HCT116 (cell line): ENCODE results near the gene UBE2D3. TPM values are rescaled to one million over a fixed set of nuclear protein-coding genes. Genes with fewer than 3 reads are reported as not detected.
"Not testable (repeated sequence)": the region's sequence is repeated elsewhere in the genome, so short reads cannot be mapped to it uniquely, and the experiment has no call there.

ENCODE experiments used
- ATAC-seq: fragments of 200-7000 bp; cut with Tn5 transposase; 2 replicates; pipeline ENCODE4 v1.9.1; 2020; ENCODE audit warnings: mild to moderate bottlenecking, moderate library complexity
- BruUV-seq: library from RNA; stranded (reverse); fragments of 400-500 nt; replicated peaks from 2 replicates; lab custom pipeline; 2021; lab: Mats Ljungman, UMichigan
- CTCF ChIA-PET: fragments of 300-600 bp; sonication (Branson Sonifier 250); formaldehyde crosslinking; loops from one replicate; lab custom pipeline; 2021; ENCODE audit warnings: antibody characterized with exemption; lab: Charles Lee
- POLR2A ChIA-PET: fragments of 300-600, 350-600 bp; sonication (Branson Sonifier 250); formaldehyde crosslinking; loops from one replicate; lab custom pipeline; 2021; ENCODE audit warnings: antibody characterized with exemption; lab: Charles Lee
- RAD21 ChIA-PET, 2 experiments: fragments of 300-600 bp; sonication (Branson Sonifier 250); formaldehyde crosslinking; loops; one replicate each; lab custom pipeline; 2023; ENCODE audit warnings: low total read pairs in 2 of 2; ENCODE audit not compliant: uncharacterized antibody in 2 of 2, unreplicated experiment in 2 of 2, low non-redundant PET in 1 of 2; lab: Charles Lee
- DNase-seq: peaks from one replicate; pipeline ENCODE4 v3.0.0-alpha.2; 2010; ENCODE audit warnings: low read depth, low spot score
- H2AFZ ChIP-seq: fragments of 200-600 bp; shearing (Covaris generic), sonication (generic); 2 replicates; pipeline ENCODE4 v1.6.1; 2017; ENCODE audit warnings: low read depth, mixed run types, mixed read lengths, antibody characterized with exemption, low read length; ENCODE audit not compliant: poor library complexity, severe bottlenecking
- H3K27ac ChIP-seq: 2 replicates; pipeline ENCODE4 v1.5.1; 2012; ENCODE audit warnings: low read depth, low read length
- H3K27me3 ChIP-seq: fragments of 200-600 bp; sonication (generic); 2 replicates; pipeline ENCODE4 v1.6.1; 2016; ENCODE audit warnings: mixed run types, low read length, mixed read lengths; ENCODE audit not compliant: insufficient read depth
- H3K36me3 ChIP-seq, 2 experiments: fragments of 200-500 bp in 1 of 2; fragments of 200-600 bp in 1 of 2; sonication (Bioruptor generic) in 1 of 2; sonication (generic) in 1 of 2; 2 replicates each; pipeline versions ENCODE4 v1.5.1 to v1.6.1; 2014 to 2016; ENCODE audit warnings: low read length in 2 of 2, inconsistent platforms in 1 of 2, mixed read lengths in 1 of 2, mixed run types in 1 of 2; ENCODE audit not compliant: insufficient read depth in 2 of 2, control insufficient read depth in 1 of 2
- H3K4me1 ChIP-seq, 2 experiments: fragments of 200-600 bp in 1 of 2; sonication (generic) in 1 of 2; 2 replicates each; pipeline versions ENCODE4 v1.5.1 to v1.6.1; 2012 to 2017; ENCODE audit warnings: low read length in 2 of 2, inconsistent platforms in 1 of 2, mild to moderate bottlenecking in 1 of 2, mixed read lengths in 1 of 2, mixed run types in 1 of 2, moderate library complexity in 1 of 2; ENCODE audit not compliant: insufficient read depth in 2 of 2, control insufficient read depth in 1 of 2
- H3K4me2 ChIP-seq: fragments of 200-600 bp; sonication (generic); 2 replicates; pipeline ENCODE4 v1.6.1; 2017; ENCODE audit warnings: mixed run types, low read length, mixed read lengths
- H3K4me3 ChIP-seq, 2 experiments: fragments of 200-600 bp in 1 of 2; sonication (generic) in 1 of 2; replicated peaks in 1 of 2; 2 replicates each; pipeline ENCODE4 v1.5.1; 2011 to 2016; ENCODE audit warnings: low read length in 2 of 2, control low read depth in 1 of 2, low read depth in 1 of 2, mild to moderate bottlenecking in 1 of 2, mixed read lengths in 1 of 2, mixed run types in 1 of 2
- H3K79me2 ChIP-seq: fragments of 200-600 bp; sonication (generic); 2 replicates; pipeline ENCODE4 v1.6.1; 2017; ENCODE audit warnings: mild to moderate bottlenecking, mixed run types, low read length, moderate library complexity, mixed read lengths; ENCODE audit not compliant: insufficient read depth
- H3K9ac ChIP-seq: fragments of 200-600 bp; sonication (generic); 2 replicates; pipeline ENCODE4 v1.6.1; 2016; ENCODE audit warnings: low read length, mixed read lengths
- H3K9me2 ChIP-seq: fragments of 200-600 bp; sonication (generic), shearing (Covaris generic); 2 replicates; pipeline ENCODE4 v1.6.1; 2017; ENCODE audit warnings: mixed run types, mild to moderate bottlenecking, moderate library complexity; ENCODE audit not compliant: insufficient read depth
- H3K9me3 ChIP-seq, 2 experiments: fragments of 200-500 bp in 1 of 2; fragments of 200-600 bp in 1 of 2; sonication (Bioruptor generic) in 1 of 2; sonication (generic) in 1 of 2; 2 replicates each; pipeline ENCODE4 v1.6.1; 2014 to 2017; ENCODE audit warnings: low read length in 2 of 2, mixed read lengths in 2 of 2, inconsistent platforms in 1 of 2, low read depth in 1 of 2, mild to moderate bottlenecking in 1 of 2, mixed run types in 1 of 2, moderate library complexity in 1 of 2; ENCODE audit not compliant: control insufficient read depth in 1 of 2, insufficient read depth in 1 of 2
- H4K20me1 ChIP-seq: fragments of 200-600 bp; sonication (generic), shearing (Covaris generic); 2 replicates; pipeline ENCODE4 v1.6.1; 2017; ENCODE audit warnings: mixed run types, mild to moderate bottlenecking, moderate library complexity; ENCODE audit not compliant: insufficient read depth
- ATF3 ChIP-seq: IDR thresholded peaks from 2 replicates; pipeline ENCODE4 v1.6.1; 2012
- CBX3 ChIP-seq: IDR thresholded peaks from 2 replicates; pipeline ENCODE4 v1.6.1; 2012; ENCODE audit warnings: low read depth
- EGR1 ChIP-seq: IDR thresholded peaks from 2 replicates; pipeline ENCODE4 v1.6.1; 2012; ENCODE audit warnings: low read depth
- JUND ChIP-seq: IDR thresholded peaks from 2 replicates; pipeline ENCODE4 v1.6.1; 2012
- RAD21 ChIP-seq: IDR thresholded peaks from 2 replicates; pipeline ENCODE4 v1.6.1; 2012; ENCODE audit warnings: low read depth, mild to moderate bottlenecking
- TCF7L2 ChIP-seq: IDR thresholded peaks from 2 replicates; pipeline ENCODE4 v1.7.0; 2011; ENCODE audit warnings: borderline replicate concordance, inconsistent platforms; ENCODE audit not compliant: insufficient read depth, insufficient read length; ENCODE audit errors: extremely low read depth
- intact Hi-C: fragments of 100-400 bp; cut with micrococcal nuclease; formaldehyde crosslinking; loops from 2 replicates; pipeline ENCODE4 v1.10.0; 2022
- total RNA-seq: library from RNA; stranded (reverse); gene quantifications from one replicate; pipeline ENCODE4 v1.2.1, GENCODE V29; 2021; ENCODE audit not compliant: unreplicated experiment
- TF ChIP-seq, protein P1 (sequence below): IDR thresholded peaks from 2 replicates; pipeline ENCODE4 v1.6.1; 2012

The UBE2D3 gene
- total RNA-seq, 1 experiment from 2014 or later = 302 TPM

DNA sequence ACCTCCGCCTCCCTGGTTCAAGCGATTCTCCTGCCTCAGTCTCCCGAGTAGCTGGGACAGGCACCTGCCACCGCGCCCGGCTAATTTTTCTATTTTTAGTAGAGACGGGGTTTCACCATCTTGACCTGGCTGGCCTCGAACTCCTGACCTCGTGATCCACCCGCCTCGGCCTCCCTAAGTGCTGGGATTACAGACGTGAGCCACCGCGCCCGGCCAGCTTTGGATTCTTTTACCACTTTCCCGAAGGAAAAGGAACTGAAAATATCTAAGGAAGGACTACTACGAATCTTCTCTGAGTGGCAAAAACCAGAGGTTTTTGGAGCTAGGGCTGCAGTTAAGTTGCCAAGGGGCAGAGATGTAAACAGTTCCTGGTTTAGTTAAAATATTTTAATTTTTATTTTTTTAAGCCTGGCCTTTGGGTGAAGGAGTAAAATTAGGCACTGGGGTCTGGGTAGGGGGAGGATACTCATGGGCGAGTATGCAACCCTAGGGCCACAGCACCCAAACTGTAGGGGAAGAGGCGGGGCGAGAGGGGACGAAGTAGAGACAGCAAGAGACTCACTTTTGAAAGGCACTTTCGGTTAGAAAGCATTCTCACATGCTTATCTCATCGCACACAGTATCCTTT lies 40.9 kb upstream of the UBE2D3 start:
- Histone ChIP-seq H4K20me1 (no peaks in the 10 kb centered on the region), H3K4me2 (peak overlapping the region; percentile 85), H3K9ac (peak overlapping the region; percentile 78), H3K9me3 (no peaks in the 10 kb centered on the region), H2AFZ (no peak overlapping the region), H3K36me3 (no peaks in the 10 kb centered on the region; a peak in 1 of 4 replicates), H3K4me3 (peak overlapping the region; percentile 61 to 69), H3K9me2 (no peaks in the 10 kb centered on the region), H3K27me3 (no peaks in the 10 kb centered on the region), H3K79me2 (peaks cover 89% of the 10 kb centered on the region), H3K4me1 (peaks cover 5 to 28% of the 10 kb centered on the region in 2 experiments; a peak in 3 of 4 replicates), H3K27ac (peak overlapping the region; percentile 87)
- TSS peak; percentile 71 for BruUV-seq
- CTCF ChIA-PET = no interaction called here
- POLR2A ChIA-PET = interaction anchor here (1.2 to 2.9 kb wide), 3 partner anchors 16 to 43 kb away, joined by 3 to 49 read pairs (median 6); partner anchors contain the start of gene UBE2D3
- peak; percentile 57 for ATAC-seq
- no peak for DNase-seq
- TF ChIP-seq RAD21 (no peak), EGR1 (0 out of 2 replicates have a peak, but pooled peaks have one; percentile 16), TCF7L2 (no peak), JUND (0 out of 2 replicates have a peak, but pooled peaks have one; percentile 6), CBX3 (0 out of 2 replicates have a peak, but pooled peaks have one; percentile 49)
- RAD21 ChIA-PET = interaction anchor here (0.7 to 1.1 kb wide), 3 partner anchors 40 to 831 kb away, joined by 3 to 5 read pairs (median 3); partner anchors contain the start of gene UBE2D3 (in 1 of the 2)
- intact Hi-C loops = loop anchor here (1.0 kb wide), 1 partner anchor 40 kb away; no protein-coding TSS in a partner anchor

DNA sequence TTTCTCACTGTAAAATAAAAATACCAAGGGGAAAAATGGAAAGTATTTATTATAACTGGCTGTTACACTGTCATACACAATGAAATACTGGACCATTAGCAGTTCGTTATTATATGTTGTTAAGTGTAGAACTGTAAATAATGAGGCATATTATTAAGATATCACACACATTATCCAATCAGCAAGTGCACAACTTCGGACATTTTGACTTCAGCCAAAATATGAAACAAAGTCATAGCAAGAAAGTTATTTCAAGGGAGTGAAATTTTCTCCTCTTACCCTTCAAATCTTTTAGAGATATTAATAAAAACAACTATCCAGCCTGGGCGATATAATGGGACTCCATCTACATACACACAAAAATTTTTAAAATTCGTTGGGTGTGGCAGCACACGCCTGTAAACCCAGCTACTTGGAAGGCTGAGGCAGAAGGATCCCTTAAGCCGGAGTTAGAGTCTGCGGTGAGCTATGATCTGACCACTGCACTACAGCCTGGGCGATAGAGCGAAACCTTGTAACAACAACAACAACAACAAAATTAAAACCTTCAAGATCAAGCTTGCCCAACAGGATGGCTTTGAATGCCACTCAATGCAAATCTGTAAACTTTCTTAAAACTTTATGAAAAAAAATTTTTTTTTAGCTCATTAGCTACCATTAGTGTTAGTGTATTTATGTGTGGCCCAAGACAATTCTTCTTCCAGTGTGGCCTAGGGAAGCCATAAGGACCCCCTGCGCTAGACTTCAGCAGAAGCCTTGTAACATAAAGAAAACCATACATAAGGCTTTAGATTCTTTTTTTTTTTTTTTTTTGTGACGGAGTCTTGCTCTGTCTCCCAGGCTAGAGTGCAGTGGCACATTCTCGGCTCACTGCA lies 40.2 kb upstream of the UBE2D3 start:
- Histone ChIP-seq H3K4me1 (peaks cover 5 to 28% of the 10 kb centered on the region in 2 experiments; a peak in 3 of 4 replicates), H3K9ac (peak overlapping the region; percentile 78), H3K4me2 (peak overlapping the region; percentile 85), H3K27ac (peak overlapping the region; percentile 87; the same call in 1 of the 2 replicates), H3K36me3 (0 out of 4 replicates have a peak, but pooled peaks cover 0 to 2% of the 10 kb centered on the region in 2 experiments), H3K4me3 (peak overlapping the region; percentile 61 to 69), H4K20me1 (no peaks in the 10 kb centered on the region), H2AFZ (no peak overlapping the region), H3K9me3 (no peaks in the 10 kb centered on the region), H3K79me2 (peaks cover 87% of the 10 kb centered on the region), H3K9me2 (no peaks in the 10 kb centered on the region), H3K27me3 (no peaks in the 10 kb centered on the region)
- ATAC-seq (no peak), DNase-seq (no peak)
- ChIA-PET CTCF (no interaction called here), RAD21 (interaction anchor here in 1 of 2 experiments (0.7 kb wide), 2 partner anchors 41 to 832 kb away, joined by 3 read pairs; no protein-coding TSS in a partner anchor), POLR2A (interaction anchor here (0.6 to 2.9 kb wide), 3 partner anchors 17 to 302 kb away, joined by 6 to 49 read pairs (median 7); partner anchors contain the start of gene UBE2D3)
- intact Hi-C loops = loop anchor here (1.0 kb wide), 1 partner anchor 39 kb away; no protein-coding TSS in a partner anchor
- no TSS peak for BruUV-seq
- TF ChIP-seq, protein P1, sequence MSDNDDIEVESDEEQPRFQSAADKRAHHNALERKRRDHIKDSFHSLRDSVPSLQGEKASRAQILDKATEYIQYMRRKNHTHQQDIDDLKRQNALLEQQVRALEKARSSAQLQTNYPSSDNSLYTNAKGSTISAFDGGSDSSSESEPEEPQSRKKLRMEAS = no peak
- no peak for TF ChIP-seq CBX3
- 0 out of 2 replicates have a peak, but pooled peaks have one; percentile 13 for TF ChIP-seq ATF3

GRCh38 chr4:102865327-102865726 lies 38.0 kb upstream of the UBE2D3 start:
- POLR2A ChIA-PET = interaction anchor here (0.7 kb wide), 1 partner anchor 569 kb away, joined by 4 read pairs; no protein-coding TSS in a partner anchor
- CTCF ChIA-PET, H3K9me2 ChIP-seq, H3K9me3 ChIP-seq, H3K27me3 ChIP-seq, intact Hi-C loops, DNase-seq, H3K9ac ChIP-seq, ATAC-seq, H4K20me1 ChIP-seq, H3K27ac ChIP-seq, H3K36me3 ChIP-seq, H3K4me2 ChIP-seq, H2AFZ ChIP-seq, H3K4me3 ChIP-seq, BruUV-seq: not testable (repeated sequence)
- RAD21 ChIA-PET = interaction anchor here in 1 of 2 experiments (0.7 kb wide), 1 partner anchor 141 kb away, joined by 3 read pairs; no protein-coding TSS in a partner anchor
- Histone ChIP-seq H3K4me1 (peaks cover 3 to 22% of the 10 kb centered on the region in 2 experiments; a peak in 3 of 4 replicates), H3K79me2 (peaks cover 81% of the 10 kb centered on the region)
